GM12864 (cell line): Measurements from ENCODE around the gene CCDC175.

Source experiments
- DNase-seq: peaks from one replicate; pipeline ENCODE4 v3.0.0-alpha.2; 2011; ENCODE audit warnings: low read depth
- H3K4me3 ChIP-seq: 2 replicates; pipeline ENCODE4 v1.5.1; 2011; ENCODE audit warnings: mild to moderate bottlenecking, low read depth, low read length, control low read depth
- CTCF ChIP-seq: IDR thresholded peaks from 2 replicates; pipeline ENCODE4 v1.5.1; 2011; ENCODE audit warnings: low read depth, mild to moderate bottlenecking, moderate library complexity, low read length, control low read depth, inconsistent platforms; ENCODE audit errors: missing control alignments

CCDC175 gene

GRCh38 chr14:59576332-59577294, at the start of gene CCDC175:
Gene CCDC175 (minus strand): TSS chr14:59576812. CDS start chr14:59576775, 37 bp downstream.
- H3K4me3 ChIP-seq, result peak within 1 kb of the TSS; percentile 42
- peak; percentile 84 for TF ChIP-seq CTCF

GRCh38 chr14:59622631-59623030, 46.0 kb upstream of the CCDC175 start:
- TF ChIP-seq CTCF, result no peak
- no peak for DNase-seq
- H3K4me3 ChIP-seq, result no peak overlapping the region

More at GRCh38 chr14:59576332-59577294, at the start of gene CCDC175:
- DNase-seq, result peak; percentile 35

GRCh38 chr14:59619061-59619460, 42.4 kb upstream of the CCDC175 start:
- no peak for DNase-seq
- TF ChIP-seq CTCF, result no peak

GRCh38 chr14:59601056-59601455, 24.4 kb upstream of the CCDC175 start:
- no peak for DNase-seq
- no peak for TF ChIP-seq CTCF
- no peak overlapping the region for H3K4me3 ChIP-seq

More at GRCh38 chr14:59619061-59619460, 42.4 kb upstream of the CCDC175 start:
- no peak overlapping the region for H3K4me3 ChIP-seq

- H3K4me3 ChIP-seq, result no peak overlapping the region
- no peak for DNase-seq
These were observed 23.8 kb upstream of the CCDC175 start for GRCh38 chr14:59600211-59600945.

GRCh38 chr14:59595071-59595470, 18.5 kb upstream of the CCDC175 start:
- H3K4me3 ChIP-seq, result no peak overlapping the region
- no peak for DNase-seq
- TF ChIP-seq CTCF, result no peak

More at GRCh38 chr14:59600211-59600945, 23.8 kb upstream of the CCDC175 start:
- no peak for TF ChIP-seq CTCF
